Measurements from ENCODE around the gene KRT75. TPM values are rescaled to one million over a fixed set of nuclear protein-coding genes. Genes with fewer than 3 reads are reported as not detected.

Gene KRT75
- total RNA-seq, 1 experiment from 2014 or later: not detected

DNA sequence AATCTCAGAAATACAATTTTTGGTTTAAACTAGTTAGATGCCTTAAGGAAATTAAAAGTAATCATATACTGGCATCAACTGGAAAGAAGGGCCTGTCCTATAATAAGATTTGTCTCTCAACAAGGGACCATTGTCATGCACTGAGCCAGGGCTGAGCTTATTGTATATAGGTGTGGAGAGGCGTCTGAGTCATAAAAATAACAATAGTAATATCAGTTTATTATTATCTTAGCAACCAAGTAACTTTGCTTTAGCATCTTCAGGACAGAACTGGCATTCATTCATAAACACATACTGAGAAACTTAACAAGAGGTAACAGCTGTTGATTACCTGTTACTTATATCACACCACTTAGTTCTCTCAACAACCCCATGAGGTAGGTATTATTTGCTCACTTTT lies 7.1 kb downstream of the KRT75 start:
- Mint-ChIP-seq H3K27me3 (ENCODE audit: low read depth) (peaks cover 2% of the 10 kb centered on the region; the same call in 1 of the 2 replicates), H3K27ac (no peak overlapping the region), H3K36me3 (no peaks in the 10 kb centered on the region), H3K4me1 (peaks cover 5% of the 10 kb centered on the region; the same call in 1 of the 2 replicates), H3K9me3 (peaks cover 7% of the 10 kb centered on the region), H3K4me3 (no peak overlapping the region)
- DNase-seq (ENCODE audit: low spot score) (no peak), ATAC-seq (no peak)
- ChIA-PET CTCF (interaction anchor here (1.0 to 2.3 kb wide), 14 partner anchors 10 to 453 kb away, joined by 3 to 26 read pairs (median 4); no protein-coding TSS in a partner anchor), POLR2A (no interaction called here)
- TF ChIP-seq ZNF317 (CRISPR knock-in tag; IDR thresholded peaks at IDR 0.05; ENCODE audit: borderline replicate concordance, low read depth): no peak
- TF ChIP-seq CBFB (CRISPR knock-in tag; IDR thresholded peaks at IDR 0.05; ENCODE audit: low read depth): no peak
- TF ChIP-seq, protein P1, sequence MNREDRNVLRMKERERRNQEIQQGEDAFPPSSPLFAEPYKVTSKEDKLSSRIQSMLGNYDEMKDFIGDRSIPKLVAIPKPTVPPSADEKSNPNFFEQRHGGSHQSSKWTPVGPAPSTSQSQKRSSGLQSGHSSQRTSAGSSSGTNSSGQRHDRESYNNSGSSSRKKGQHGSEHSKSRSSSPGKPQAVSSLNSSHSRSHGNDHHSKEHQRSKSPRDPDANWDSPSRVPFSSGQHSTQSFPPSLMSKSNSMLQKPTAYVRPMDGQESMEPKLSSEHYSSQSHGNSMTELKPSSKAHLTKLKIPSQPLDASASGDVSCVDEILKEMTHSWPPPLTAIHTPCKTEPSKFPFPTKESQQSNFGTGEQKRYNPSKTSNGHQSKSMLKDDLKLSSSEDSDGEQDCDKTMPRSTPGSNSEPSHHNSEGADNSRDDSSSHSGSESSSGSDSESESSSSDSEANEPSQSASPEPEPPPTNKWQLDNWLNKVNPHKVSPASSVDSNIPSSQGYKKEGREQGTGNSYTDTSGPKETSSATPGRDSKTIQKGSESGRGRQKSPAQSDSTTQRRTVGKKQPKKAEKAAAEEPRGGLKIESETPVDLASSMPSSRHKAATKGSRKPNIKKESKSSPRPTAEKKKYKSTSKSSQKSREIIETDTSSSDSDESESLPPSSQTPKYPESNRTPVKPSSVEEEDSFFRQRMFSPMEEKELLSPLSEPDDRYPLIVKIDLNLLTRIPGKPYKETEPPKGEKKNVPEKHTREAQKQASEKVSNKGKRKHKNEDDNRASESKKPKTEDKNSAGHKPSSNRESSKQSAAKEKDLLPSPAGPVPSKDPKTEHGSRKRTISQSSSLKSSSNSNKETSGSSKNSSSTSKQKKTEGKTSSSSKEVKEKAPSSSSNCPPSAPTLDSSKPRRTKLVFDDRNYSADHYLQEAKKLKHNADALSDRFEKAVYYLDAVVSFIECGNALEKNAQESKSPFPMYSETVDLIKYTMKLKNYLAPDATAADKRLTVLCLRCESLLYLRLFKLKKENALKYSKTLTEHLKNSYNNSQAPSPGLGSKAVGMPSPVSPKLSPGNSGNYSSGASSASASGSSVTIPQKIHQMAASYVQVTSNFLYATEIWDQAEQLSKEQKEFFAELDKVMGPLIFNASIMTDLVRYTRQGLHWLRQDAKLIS (CRISPR knock-in tag; IDR thresholded peaks at IDR 0.05; ENCODE audit: borderline replicate concordance): no peak
- no peak for TF ChIP-seq FOXJ3 (CRISPR knock-in tag; IDR thresholded peaks at IDR 0.05; ENCODE audit: borderline replicate concordance)
- TF ChIP-seq, protein P2, sequence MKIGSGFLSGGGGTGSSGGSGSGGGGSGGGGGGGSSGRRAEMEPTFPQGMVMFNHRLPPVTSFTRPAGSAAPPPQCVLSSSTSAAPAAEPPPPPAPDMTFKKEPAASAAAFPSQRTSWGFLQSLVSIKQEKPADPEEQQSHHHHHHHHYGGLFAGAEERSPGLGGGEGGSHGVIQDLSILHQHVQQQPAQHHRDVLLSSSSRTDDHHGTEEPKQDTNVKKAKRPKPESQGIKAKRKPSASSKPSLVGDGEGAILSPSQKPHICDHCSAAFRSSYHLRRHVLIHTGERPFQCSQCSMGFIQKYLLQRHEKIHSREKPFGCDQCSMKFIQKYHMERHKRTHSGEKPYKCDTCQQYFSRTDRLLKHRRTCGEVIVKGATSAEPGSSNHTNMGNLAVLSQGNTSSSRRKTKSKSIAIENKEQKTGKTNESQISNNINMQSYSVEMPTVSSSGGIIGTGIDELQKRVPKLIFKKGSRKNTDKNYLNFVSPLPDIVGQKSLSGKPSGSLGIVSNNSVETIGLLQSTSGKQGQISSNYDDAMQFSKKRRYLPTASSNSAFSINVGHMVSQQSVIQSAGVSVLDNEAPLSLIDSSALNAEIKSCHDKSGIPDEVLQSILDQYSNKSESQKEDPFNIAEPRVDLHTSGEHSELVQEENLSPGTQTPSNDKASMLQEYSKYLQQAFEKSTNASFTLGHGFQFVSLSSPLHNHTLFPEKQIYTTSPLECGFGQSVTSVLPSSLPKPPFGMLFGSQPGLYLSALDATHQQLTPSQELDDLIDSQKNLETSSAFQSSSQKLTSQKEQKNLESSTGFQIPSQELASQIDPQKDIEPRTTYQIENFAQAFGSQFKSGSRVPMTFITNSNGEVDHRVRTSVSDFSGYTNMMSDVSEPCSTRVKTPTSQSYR (CRISPR knock-in tag; IDR thresholded peaks at IDR 0.05): no peak
- TF ChIP-seq, protein P3, sequence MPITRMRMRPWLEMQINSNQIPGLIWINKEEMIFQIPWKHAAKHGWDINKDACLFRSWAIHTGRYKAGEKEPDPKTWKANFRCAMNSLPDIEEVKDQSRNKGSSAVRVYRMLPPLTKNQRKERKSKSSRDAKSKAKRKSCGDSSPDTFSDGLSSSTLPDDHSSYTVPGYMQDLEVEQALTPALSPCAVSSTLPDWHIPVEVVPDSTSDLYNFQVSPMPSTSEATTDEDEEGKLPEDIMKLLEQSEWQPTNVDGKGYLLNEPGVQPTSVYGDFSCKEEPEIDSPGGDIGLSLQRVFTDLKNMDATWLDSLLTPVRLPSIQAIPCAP (CRISPR knock-in tag; IDR thresholded peaks at IDR 0.05): no peak
- no peak for TF ChIP-seq ZNF416 (CRISPR knock-in tag; IDR thresholded peaks at IDR 0.05)
- no peak for TF ChIP-seq MYBL2 (CRISPR knock-in tag; IDR thresholded peaks at IDR 0.05)
- no peak for TF ChIP-seq ELF4 (CRISPR knock-in tag; IDR thresholded peaks at IDR 0.05; ENCODE audit: low read depth)
- TF ChIP-seq ZNF121 (CRISPR knock-in tag; IDR thresholded peaks at IDR 0.05): no peak
- TF ChIP-seq SOX15 (CRISPR knock-in tag; IDR thresholded peaks at IDR 0.05): no peak
- TF ChIP-seq, protein P4, sequence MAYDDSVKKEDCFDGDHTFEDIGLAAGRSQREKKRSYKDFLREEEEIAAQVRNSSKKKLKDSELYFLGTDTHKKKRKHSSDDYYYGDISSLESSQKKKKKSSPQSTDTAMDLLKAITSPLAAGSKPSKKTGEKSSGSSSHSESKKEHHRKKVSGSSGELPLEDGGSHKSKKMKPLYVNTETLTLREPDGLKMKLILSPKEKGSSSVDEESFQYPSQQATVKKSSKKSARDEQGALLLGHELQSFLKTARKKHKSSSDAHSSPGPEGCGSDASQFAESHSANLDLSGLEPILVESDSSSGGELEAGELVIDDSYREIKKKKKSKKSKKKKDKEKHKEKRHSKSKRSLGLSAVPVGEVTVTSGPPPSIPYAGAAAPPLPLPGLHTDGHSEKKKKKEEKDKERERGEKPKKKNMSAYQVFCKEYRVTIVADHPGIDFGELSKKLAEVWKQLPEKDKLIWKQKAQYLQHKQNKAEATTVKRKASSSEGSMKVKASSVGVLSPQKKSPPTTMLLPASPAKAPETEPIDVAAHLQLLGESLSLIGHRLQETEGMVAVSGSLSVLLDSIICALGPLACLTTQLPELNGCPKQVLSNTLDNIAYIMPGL (CRISPR knock-in tag; IDR thresholded peaks at IDR 0.05): no peak
- no peak for TF ChIP-seq ZNF671 (CRISPR knock-in tag; IDR thresholded peaks at IDR 0.05)
- TF ChIP-seq, protein P5, sequence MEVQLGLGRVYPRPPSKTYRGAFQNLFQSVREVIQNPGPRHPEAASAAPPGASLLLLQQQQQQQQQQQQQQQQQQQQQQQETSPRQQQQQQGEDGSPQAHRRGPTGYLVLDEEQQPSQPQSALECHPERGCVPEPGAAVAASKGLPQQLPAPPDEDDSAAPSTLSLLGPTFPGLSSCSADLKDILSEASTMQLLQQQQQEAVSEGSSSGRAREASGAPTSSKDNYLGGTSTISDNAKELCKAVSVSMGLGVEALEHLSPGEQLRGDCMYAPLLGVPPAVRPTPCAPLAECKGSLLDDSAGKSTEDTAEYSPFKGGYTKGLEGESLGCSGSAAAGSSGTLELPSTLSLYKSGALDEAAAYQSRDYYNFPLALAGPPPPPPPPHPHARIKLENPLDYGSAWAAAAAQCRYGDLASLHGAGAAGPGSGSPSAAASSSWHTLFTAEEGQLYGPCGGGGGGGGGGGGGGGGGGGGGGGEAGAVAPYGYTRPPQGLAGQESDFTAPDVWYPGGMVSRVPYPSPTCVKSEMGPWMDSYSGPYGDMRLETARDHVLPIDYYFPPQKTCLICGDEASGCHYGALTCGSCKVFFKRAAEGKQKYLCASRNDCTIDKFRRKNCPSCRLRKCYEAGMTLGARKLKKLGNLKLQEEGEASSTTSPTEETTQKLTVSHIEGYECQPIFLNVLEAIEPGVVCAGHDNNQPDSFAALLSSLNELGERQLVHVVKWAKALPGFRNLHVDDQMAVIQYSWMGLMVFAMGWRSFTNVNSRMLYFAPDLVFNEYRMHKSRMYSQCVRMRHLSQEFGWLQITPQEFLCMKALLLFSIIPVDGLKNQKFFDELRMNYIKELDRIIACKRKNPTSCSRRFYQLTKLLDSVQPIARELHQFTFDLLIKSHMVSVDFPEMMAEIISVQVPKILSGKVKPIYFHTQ (CRISPR knock-in tag; IDR thresholded peaks at IDR 0.05): no peak
- TF ChIP-seq, protein P6, sequence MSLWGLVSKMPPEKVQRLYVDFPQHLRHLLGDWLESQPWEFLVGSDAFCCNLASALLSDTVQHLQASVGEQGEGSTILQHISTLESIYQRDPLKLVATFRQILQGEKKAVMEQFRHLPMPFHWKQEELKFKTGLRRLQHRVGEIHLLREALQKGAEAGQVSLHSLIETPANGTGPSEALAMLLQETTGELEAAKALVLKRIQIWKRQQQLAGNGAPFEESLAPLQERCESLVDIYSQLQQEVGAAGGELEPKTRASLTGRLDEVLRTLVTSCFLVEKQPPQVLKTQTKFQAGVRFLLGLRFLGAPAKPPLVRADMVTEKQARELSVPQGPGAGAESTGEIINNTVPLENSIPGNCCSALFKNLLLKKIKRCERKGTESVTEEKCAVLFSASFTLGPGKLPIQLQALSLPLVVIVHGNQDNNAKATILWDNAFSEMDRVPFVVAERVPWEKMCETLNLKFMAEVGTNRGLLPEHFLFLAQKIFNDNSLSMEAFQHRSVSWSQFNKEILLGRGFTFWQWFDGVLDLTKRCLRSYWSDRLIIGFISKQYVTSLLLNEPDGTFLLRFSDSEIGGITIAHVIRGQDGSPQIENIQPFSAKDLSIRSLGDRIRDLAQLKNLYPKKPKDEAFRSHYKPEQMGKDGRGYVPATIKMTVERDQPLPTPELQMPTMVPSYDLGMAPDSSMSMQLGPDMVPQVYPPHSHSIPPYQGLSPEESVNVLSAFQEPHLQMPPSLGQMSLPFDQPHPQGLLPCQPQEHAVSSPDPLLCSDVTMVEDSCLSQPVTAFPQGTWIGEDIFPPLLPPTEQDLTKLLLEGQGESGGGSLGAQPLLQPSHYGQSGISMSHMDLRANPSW (CRISPR knock-in tag; conservative IDR thresholded peaks at IDR 0.05; ENCODE audit: low read depth): no peak
- TF ChIP-seq NR3C1 (CRISPR knock-in tag; conservative IDR thresholded peaks at IDR 0.05; ENCODE audit: low read depth): no peak
- TF ChIP-seq CREB1 (CRISPR knock-in tag; IDR thresholded peaks at IDR 0.05): no peak
- no peak for TF ChIP-seq CREM (CRISPR knock-in tag; IDR thresholded peaks at IDR 0.05)
